SJSA1 (cell line): ENCODE measurements around the gene ZNF653. TPM values are rescaled to one million over a fixed set of nuclear protein-coding genes. Genes with fewer than 3 reads are reported as not detected.
"Not testable (repeated sequence)": the region's sequence is repeated elsewhere in the genome, so short reads cannot be mapped to it uniquely, and the experiment has no call there.

Experiments used
- DNase-seq, 2 experiments: peaks; one replicate each; pipeline ENCODE4 v3.0.0-alpha.2; 2015 to 2020; ENCODE audit warnings: low spot score in 2 of 2, low read depth in 1 of 2
- H3K27ac ChIP-seq: fragments of 250-450 bp; sonication (Bioruptor Pico); 2 replicates; pipeline ENCODE4 v1.5.1; 2020; ENCODE audit warnings: mild to moderate bottlenecking, moderate library complexity
- H3K27me3 ChIP-seq: fragments of 250-450 bp; sonication (Bioruptor Pico); replicated peaks from 2 replicates; pipeline ENCODE4 v1.5.1; 2020; ENCODE audit warnings: mild to moderate bottlenecking, moderate library complexity
- H3K36me3 ChIP-seq: fragments of 250-450 bp; sonication (Bioruptor Pico); 2 replicates; pipeline ENCODE4 v1.5.1; 2020; ENCODE audit warnings: mild to moderate bottlenecking
- H3K4me1 ChIP-seq: fragments of 250-450 bp; sonication (Bioruptor Pico); replicated peaks from 2 replicates; pipeline ENCODE4 v1.6.1; 2021; ENCODE audit warnings: mild to moderate bottlenecking
- H3K4me3 ChIP-seq: fragments of 250-450 bp; sonication (Bioruptor Pico); 2 replicates; pipeline ENCODE4 v1.5.1; 2020; ENCODE audit warnings: mild to moderate bottlenecking
- H3K9me3 ChIP-seq: fragments of 250-450 bp; sonication (Bioruptor Pico); replicated peaks from 2 replicates; pipeline ENCODE4 v1.5.1; 2020; ENCODE audit warnings: mild to moderate bottlenecking
- total RNA-seq: library from RNA; depleted of rRNA; stranded (reverse); fragments of >200 nt; shearing (Covaris generic); gene quantifications from 2 replicates; pipeline ENCODE4 v1.2.3, GENCODE V29; 2014

The ZNF653 gene
- total RNA-seq, 1 experiment from 2014 or later, result 4.8 TPM

DNA sequence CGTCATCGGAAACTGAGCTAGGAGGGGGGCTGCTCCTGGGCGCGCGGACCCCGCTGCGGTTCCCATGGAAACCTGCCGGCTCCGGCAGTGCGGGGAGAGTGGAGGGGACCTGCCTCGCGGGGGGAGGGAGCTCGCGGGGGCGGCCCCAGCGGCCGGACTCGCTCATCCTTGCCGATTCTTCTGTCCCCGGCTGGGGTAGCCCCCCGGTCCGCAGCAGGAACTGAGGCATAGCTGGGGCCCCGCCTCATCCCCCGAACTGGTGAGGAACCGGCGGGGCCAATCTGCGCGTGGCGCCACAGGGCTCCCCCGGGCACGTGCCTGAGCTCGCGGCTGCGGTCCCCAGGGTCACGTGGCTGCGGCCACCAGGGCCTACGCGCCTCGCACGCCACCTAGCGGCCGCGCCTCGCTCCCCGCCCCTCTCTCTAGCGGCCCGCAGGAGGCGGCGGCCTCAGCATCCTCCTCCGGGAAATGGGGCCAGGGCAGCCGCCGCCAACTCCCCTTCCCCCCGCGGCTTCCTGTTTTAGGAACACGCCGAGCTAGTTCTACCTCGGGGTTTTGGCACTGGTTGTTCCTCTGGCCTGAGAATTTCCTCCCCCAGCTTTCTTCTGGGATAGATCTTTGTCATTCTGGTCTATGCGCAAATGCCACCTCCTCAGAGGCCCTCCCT lies 23.1 kb downstream of the ZNF653 start:
- Histone ChIP-seq H3K9me3 (peaks cover 10% of the 10 kb centered on the region), H3K36me3 (0 out of 2 replicates have a peak, but pooled peaks cover 3% of the 10 kb centered on the region), H3K27ac (no peak overlapping the region), H3K4me3 (peak overlapping the region; percentile 21), H3K27me3 (peaks cover 42% of the 10 kb centered on the region), H3K4me1 (peaks cover 20% of the 10 kb centered on the region)
- DNase-seq, result peak; percentile 70 to 77

- peak; percentile 64 for DNase-seq
- Histone ChIP-seq H3K36me3 (0 out of 2 replicates have a peak, but pooled peaks cover 3% of the 10 kb centered on the region), H3K4me1 (peaks cover 20% of the 10 kb centered on the region), H3K9me3 (peaks cover 10% of the 10 kb centered on the region), H3K4me3 (peak overlapping the region; percentile 21), H3K27me3 (peaks cover 42% of the 10 kb centered on the region), H3K27ac (no peak overlapping the region)
These were observed 23.9 kb downstream of the ZNF653 start for GRCh38 chr19:11481534-11482383.

DNA sequence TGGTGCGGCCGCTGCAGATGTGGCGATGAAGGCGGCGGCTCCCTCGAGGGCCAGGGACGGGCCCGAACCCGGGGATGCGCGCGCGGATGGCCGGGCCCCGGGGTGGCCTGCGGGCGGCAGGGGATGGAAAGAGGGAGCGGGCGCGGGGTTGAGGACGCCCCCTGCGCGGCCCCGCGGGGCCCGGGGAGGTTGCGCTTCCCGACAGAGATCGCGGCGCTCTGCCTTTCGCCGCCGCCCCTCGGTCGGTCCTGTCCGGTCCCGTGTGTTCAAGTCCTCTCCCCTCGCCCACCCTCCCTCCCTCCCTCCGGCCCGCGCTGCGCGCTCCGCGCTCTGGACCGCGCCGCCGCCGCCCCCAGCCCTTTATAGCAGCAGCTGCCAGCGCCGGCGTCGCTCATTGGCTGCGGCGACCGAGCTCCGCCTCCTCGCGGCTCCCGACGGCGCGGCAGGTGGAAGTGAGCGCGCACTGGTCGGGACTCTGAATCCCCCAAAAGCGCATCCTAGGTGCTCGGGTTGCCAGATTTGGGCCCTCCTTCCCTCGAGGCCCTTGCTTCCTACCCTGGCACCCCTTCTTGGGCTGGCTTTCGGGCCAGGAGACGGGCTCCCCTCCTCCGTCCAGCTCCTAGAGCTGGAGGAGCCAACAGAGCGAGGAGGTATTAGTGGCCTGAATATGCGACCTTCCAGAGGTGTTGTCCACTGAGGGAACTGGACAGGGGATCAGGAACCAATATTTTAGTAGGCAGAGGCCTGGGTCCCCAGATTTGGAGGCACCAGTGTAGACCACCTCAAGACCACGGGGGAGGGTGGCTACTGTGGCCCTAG lies 24.7 kb downstream of the ZNF653 start, which contains the start of gene ELAVL3:
Gene ELAVL3 (minus strand): TSS at position 332 of the 819 bp plus-strand sequence. CDS start 438 bp downstream, outside the sequence.
- Histone ChIP-seq H3K27ac (no peak within 1 kb of the TSS), H3K4me3 (no peak within 1 kb of the TSS; the same call in 1 of the 2 replicates), H3K27me3 (peaks cover 42% of the 10 kb centered on the region), H3K4me1 (peaks cover 20% of the 10 kb centered on the region), H3K36me3 (0 out of 2 replicates have a peak, but pooled peaks cover 3% of the 10 kb centered on the region), H3K9me3 (peaks cover 10% of the 10 kb centered on the region)
- DNase-seq, result no peak

DNA sequence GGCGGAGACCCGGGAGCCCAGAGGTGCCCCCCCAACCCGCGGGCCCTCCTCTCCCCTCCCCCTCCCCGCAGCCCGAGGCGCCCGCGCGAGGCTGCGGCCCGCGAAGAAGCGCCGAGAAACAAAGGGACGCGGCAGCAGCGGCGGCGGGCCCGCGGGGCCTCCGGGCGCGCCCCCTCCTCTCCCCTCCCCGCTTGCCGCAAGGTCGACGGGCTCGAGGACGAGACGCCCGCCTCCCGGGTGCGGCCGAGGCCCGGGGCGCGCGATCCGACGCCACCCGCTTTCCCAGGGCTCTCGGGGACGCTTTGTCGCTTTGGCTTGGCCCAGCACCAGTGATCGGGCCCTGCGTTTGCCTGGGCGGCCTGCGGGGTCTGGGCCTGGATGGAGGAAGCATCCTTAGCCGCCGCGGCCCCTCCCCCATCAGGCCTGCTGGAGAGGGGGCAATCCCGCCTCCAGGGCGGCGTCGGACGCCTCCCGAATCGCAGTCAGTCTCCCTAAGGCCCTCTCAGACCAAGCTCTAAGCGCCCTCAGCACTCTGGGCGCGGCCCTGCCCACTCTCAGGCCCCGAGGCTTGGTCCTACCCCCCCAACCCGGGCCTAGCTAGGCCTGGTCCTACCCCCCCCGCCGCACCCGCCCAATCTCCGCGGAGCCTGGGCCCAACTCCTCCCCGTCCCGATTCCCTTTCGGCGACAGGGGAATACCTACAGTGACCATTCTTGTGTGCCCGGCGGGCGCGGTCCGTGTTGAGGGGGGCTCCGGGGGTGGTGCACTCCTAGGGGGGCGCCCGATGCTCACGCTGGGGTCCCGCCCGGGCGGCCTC lies 25.5 kb downstream of the ZNF653 start:
- no peak for DNase-seq
- Histone ChIP-seq H3K27me3 (peaks cover 42% of the 10 kb centered on the region), H3K4me3 (no peak overlapping the region), H3K36me3 (0 out of 2 replicates have a peak, but pooled peaks cover 3% of the 10 kb centered on the region), H3K9me3 (peaks cover 10% of the 10 kb centered on the region), H3K4me1 (peaks cover 20% of the 10 kb centered on the region), H3K27ac (no peak overlapping the region)

DNA sequence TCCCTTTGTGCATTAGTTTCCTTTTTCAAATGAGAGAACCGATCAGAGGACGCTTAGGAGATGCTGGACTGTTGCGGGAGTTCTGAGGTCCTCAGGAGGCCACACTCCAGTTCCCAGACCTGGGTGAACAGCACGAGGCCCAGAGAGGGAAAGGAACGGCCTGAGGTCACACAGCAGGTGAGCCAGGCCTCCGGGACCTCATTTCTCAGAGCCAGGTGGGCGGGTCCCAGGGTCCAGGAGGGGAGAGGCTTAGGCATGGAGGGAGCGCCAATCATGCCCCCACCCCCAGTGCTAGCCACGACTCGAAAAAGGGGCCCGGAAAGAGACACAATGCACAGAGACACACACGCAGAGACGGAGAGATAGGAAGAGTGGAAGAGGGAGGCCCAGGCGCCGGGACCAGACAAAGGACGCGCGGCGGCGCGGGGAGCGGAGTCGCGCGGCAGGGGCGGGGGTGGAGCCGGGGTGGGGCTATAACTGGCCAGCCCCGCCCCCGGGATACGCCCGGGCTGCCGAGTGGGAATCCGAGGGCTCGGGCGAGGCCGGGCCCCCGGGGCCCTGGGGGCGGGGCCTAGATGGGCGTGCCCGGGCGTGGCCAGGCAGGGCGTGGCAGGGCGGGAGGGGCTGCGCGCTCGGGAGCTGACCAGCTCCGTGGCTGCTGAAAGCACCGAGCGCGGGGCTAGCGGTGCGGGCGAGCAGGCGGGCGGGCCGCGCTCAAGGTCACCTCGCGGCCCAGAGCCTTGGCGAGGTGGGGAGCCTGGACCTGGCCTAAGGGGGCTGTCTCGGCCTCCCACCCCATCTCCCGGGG lies 26.3 kb downstream of the ZNF653 start:
- H3K4me1 ChIP-seq, result peaks cover 20% of the 10 kb centered on the region
- no peak overlapping the region for H3K27ac ChIP-seq
- H3K9me3 ChIP-seq, result peaks cover 10% of the 10 kb centered on the region
- DNase-seq, result no peak
- H3K4me3 ChIP-seq, result no peak overlapping the region
- 0 out of 2 replicates have a peak, but pooled peaks cover 3% of the 10 kb centered on the region for H3K36me3 ChIP-seq
- peaks cover 42% of the 10 kb centered on the region for H3K27me3 ChIP-seq

DNA sequence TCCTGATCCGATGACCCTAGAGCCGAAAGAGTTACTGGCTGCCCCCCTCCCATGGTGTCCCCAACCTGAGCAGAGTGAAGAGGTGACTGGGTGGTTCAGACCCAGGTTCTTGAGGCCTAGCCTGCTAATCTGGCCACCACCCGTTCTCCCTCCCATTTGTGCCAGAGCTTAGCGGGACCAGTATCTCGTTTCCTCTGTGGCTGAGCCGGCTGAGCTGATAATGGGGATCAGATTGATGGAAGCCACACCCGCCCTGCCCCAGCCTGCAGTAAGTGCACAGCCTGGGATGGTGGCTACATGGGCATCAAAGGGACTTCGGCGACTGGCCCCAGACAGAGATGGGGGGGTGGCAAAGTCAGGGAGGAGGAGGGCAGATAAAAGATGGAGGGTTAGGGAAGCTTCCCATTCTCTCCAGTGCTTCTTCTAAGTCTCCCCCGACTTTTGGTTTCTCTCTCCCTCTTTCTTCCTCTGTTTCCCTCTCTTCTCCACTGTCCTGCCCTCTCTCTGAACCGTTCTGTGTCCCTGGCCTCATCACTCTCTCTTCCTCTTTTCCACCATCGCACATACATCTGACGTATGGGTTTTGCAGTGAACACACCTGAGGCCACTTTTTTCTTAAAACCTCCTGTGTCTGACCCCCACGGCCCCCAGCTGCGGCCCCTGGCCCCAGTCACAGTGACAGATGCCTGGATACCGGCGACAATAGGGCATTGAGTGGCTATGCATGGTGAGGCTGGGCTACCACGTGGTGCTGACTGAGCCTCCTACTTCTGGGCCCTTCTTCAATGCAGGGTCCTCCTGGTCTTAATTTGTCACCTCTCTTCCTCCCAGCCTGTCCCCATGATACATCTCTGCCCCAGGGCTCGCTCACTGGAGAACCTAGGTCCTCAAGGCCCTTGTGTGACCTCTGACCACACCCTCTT lies 27.2 kb downstream of the ZNF653 start:
- Histone ChIP-seq H3K4me1 (peaks cover 20% of the 10 kb centered on the region), H3K27ac (no peak overlapping the region), H3K27me3 (peaks cover 42% of the 10 kb centered on the region), H3K36me3 (0 out of 2 replicates have a peak, but pooled peaks cover 3% of the 10 kb centered on the region), H3K9me3 (peaks cover 10% of the 10 kb centered on the region), H3K4me3 (no peak overlapping the region)
- DNase-seq, result no peak

DNA sequence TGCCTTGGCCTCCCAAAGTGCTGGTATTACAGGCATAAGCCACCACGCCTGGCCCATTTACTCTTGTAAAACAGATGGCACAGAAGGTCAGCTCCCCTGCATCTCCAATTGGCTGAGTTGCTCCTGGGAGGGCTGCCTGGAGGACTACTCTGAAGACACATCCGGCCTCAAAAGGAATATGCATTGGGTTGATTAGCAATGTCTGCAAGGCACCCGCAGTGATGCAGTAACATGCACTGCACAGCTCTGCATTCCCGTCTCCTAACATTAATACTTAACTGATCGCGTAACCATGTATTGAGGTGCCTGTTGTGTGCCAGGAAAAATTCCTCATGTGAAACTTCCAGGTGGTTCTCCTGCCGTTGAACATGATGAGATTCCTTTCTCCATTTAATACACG lies 29.8 kb downstream of the ZNF653 start:
- Histone ChIP-seq H3K27me3 (peaks cover 24% of the 10 kb centered on the region), H3K4me1 (0 out of 2 replicates have a peak, but pooled peaks cover 7% of the 10 kb centered on the region), H3K36me3 (no peaks in the 10 kb centered on the region), H3K9me3 (0 out of 2 replicates have a peak, but pooled peaks cover 4% of the 10 kb centered on the region), H3K27ac (no peak overlapping the region), H3K4me3 (no peak overlapping the region)
- DNase-seq, result no peak

DNA sequence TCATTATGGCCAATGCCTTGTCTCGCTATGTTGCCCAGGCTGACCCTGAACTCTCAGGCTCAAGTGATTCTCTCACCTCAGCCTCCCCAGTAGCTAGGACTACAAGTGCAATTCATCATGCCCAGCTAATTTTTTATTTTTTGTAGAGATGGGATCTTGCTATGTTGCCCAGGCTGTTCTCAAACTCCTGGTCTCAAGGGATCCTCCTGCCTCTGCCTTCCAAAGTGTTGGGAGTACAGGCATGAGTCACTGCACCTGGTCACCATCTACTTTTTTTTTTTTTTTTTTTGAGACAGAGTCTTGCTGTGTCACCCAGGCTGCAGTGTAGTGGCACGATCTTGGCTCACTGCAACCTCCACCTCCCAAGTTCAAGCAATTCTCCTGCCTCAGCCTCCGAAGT lies 30.3 kb downstream of the ZNF653 start:
- H3K4me1 ChIP-seq, H3K4me3 ChIP-seq, H3K27ac ChIP-seq, DNase-seq, H3K36me3 ChIP-seq, H3K9me3 ChIP-seq: not testable (repeated sequence)
- H3K27me3 ChIP-seq, result peaks cover 20% of the 10 kb centered on the region

DNA sequence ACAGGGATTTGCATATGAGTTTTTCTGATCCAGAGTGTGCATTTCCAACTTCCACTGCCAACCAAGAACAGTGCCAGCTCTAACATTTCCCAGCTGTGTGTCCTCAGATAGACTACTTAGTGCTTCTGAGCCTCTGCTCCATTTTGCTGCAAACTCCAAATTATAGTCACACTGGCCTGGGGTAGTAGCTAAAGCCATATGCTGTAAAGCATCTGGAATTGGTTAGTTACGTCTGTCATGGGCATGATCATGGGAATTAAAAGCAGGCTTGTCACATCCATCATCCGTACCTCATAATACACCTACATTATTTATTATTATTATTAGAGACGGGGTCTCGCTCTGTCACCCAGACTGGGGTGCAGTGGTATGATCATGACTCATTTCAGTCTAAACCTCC lies 31.9 kb downstream of the ZNF653 start:
- no peak overlapping the region for H3K27ac ChIP-seq
- H3K4me3 ChIP-seq, result no peak overlapping the region
- no peaks in the 10 kb centered on the region for H3K36me3 ChIP-seq
- no peak for DNase-seq
- no peaks in the 10 kb centered on the region for H3K9me3 ChIP-seq
- H3K4me1 ChIP-seq, result no peaks in the 10 kb centered on the region
- H3K27me3 ChIP-seq, result peaks cover 4% of the 10 kb centered on the region; the same call in 1 of the 2 replicates

GRCh38 chr19:11468266-11468845 lies 37.3 kb downstream of the ZNF653 start:
- not testable (repeated sequence) for H3K4me1 ChIP-seq, H3K4me3 ChIP-seq, H3K36me3 ChIP-seq, DNase-seq, H3K27me3 ChIP-seq, H3K27ac ChIP-seq, H3K9me3 ChIP-seq

GRCh38 chr19:11465600-11465999 lies 40.0 kb downstream of the ZNF653 start:
- no peak overlapping the region for H3K27ac ChIP-seq
- no peak for DNase-seq
- H3K4me3 ChIP-seq, result no peak overlapping the region
- no peaks in the 10 kb centered on the region for H3K36me3 ChIP-seq
- no peaks in the 10 kb centered on the region for H3K4me1 ChIP-seq
- H3K27me3 ChIP-seq, result no peaks in the 10 kb centered on the region
- H3K9me3 ChIP-seq, result no peaks in the 10 kb centered on the region
